Activated CD8-positive, alpha-beta memory T cell treated with anti-CD3 and anti-CD28 coated beads for 4 hours (primary cell): ENCODE measurements around the gene PLAGL1.
"Not testable (repeated sequence)": the region's sequence is repeated elsewhere in the genome, so short reads cannot be mapped to it uniquely, and the experiment has no call there.

Source experiments
- DNase-seq, 2 donors: peaks; one replicate each; pipeline ENCODE4 v3.0.0-alpha.2; 2020; ENCODE audit warnings: low read depth in 2 of 2

PLAGL1 gene, protein sequence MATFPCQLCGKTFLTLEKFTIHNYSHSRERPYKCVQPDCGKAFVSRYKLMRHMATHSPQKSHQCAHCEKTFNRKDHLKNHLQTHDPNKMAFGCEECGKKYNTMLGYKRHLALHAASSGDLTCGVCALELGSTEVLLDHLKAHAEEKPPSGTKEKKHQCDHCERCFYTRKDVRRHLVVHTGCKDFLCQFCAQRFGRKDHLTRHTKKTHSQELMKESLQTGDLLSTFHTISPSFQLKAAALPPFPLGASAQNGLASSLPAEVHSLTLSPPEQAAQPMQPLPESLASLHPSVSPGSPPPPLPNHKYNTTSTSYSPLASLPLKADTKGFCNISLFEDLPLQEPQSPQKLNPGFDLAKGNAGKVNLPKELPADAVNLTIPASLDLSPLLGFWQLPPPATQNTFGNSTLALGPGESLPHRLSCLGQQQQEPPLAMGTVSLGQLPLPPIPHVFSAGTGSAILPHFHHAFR

DNA sequence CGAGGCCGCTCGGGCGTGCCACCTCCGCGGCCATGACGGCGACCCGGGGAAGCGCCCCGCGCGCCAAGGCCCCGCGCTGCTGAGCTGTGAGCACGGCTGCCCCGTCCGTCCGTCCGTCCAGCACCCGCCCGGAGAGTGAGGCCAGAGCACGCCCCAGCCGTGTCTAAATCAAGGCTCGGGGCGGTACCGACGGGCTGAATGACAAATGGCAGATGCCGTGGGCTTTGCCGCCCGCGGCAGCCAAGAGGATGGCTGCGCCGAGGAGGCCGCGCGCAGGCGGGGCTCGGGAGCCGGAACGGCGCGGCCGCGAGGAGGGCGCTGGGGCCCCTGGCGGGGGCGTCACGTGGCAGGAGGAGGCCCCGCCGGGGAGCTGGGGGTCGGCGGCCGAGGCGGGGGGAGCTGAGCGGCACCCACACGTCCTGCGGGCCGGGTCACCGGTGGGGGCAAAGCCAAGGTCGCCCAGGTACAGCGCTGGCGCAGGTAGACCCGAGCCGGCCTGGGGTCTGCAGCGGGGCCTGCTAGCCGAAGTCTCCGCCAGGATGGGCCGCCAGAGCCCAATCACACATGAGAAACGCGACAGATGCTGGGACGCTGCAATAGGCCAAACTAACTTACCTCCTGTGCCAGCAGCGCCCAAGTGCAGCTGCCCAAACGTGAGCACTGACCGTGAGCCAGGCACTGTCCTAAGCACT is at the start of gene PLAGL1:
Gene PLAGL1, minus strand, starts transcription at position 140 of the 692 bp plus-strand sequence. CDS start 60,123 bp downstream, outside the sequence.
- no peak for DNase-seq

DNA sequence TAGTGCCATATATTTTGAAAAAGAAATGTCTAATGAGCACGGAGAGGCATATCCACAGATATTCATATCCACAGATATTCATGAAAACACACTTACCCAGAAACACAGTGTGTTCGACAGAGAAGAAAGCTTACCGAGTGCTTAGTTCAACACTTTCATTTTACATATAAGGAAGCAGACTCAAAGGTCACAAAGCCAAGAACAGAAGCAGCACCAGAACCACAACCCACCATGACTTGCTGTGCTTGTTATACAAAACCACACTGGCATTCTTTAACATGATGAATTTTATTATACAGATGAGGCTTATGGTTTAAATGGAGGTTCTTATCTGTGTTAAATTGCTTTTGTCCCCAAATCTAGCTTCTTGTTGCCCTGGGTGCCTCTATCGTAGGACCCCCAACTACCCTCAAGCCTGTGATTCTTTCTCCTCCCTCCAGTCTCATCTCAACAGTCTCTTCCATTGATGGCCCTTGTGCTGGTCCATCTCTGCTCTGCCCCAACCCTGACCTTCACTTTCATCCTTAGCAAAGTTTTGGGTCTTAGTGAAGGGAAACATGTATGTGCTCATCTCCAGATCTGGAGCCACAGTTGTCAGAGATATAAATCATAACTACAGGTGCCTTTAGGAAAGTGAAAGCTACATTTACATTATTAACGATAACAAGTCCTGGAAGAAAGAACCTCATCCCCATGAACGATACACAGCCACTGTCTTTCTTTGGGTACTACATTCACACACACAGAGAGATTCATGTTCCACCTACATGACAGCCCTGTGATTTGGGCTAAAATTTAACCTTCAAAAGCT is 47.3 kb upstream of the PLAGL1 start:
- peak in 1 of 2 donors; percentile 33 for DNase-seq

DNA sequence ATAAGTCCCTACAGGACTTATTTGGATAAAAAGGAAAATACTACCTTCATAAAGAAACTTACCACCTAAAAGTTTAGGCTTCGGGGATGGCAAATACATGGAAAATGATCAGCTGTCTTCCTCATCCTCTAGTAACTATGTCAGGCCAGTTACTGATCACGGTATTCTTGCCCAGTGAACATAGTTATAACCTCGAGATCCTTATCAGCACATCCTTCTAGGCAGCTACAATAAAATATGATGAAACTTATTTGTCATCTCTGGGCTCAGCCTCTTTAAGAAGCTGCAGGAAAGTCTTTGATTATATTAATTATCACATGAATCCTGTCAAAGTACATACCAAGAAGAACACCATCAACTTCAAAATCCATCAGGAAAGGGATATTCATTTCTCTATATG is 45.5 kb upstream of the PLAGL1 start:
- no peak for DNase-seq

DNA sequence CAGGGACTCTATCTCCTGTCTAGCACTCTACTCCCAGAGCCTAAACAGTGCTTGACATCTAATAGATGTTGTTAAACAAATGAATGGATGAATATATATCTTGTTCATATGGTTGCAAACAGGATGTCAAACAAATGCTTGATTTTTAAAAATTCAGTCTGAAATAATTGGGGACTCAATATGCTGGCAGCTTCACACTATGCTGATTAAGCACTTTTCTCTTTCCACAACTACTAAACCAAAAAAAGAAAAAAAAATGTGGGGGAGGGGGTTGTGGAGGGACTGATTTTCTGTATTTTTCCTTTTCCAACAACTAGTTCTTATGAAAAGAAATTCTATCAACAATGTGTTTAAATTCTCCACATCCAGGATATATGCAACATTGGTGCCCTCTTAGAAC is 44.4 kb upstream of the PLAGL1 start:
- DNase-seq, result no peak

DNA sequence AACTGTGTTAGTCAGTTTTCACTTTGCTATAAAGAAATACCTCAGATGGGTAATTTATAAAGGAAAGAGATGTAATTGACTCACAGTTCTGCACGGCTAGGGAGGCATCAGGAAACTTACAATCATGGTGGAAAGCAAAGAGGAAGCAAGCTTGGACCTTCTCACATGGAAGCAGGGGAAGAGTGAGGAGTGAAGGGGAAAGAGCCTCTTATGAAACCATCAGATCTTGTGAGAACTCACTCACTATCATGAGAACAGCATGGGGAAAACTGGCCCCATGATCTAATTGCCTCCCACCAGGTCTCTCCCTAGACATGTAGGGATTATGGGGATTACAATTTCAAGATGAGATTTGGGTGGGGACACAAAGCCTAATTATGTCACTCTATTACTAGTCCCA is 41.3 kb upstream of the PLAGL1 start:
- no peak for DNase-seq

DNA sequence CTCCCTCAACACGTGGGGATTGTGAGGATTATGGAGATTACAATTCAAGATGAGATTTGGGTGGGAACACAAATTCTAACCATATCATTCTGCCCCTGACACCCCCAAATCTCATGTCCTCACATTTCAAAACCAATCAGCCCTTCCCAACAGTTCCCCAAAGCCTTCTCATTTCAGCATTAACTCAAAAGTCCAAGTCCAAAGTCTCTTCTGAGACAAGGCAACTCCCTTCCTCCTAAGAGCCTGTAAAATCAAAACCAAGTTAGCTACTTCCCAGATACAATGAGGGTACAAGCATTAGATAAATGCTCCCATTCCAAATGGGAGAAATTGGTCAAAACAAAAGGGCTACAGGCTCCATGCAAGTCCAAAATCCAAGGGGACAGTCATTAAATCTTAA is 39.6 kb upstream of the PLAGL1 start:
- DNase-seq, result no peak

DNA sequence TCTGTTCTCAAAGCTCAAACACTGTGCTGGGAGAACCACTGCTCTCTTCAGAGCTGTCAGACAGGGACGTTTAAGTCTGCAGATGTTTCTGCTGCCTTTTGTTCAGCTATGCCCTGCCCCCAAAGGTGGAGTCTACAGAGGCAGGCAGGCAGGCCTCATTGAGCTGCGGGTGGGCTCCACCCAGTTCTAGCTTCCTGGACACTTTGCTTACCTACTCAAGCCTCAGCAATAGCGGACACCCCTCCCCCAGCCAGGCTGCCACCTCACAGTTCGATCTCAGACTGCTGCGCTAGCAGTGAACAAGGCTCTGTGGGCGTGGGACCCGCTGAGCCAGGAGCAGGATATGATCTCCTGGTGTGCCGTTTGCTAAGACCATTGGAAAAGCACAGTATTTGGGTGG is 38.6 kb upstream of the PLAGL1 start:
- DNase-seq, result not testable (repeated sequence)

DNA sequence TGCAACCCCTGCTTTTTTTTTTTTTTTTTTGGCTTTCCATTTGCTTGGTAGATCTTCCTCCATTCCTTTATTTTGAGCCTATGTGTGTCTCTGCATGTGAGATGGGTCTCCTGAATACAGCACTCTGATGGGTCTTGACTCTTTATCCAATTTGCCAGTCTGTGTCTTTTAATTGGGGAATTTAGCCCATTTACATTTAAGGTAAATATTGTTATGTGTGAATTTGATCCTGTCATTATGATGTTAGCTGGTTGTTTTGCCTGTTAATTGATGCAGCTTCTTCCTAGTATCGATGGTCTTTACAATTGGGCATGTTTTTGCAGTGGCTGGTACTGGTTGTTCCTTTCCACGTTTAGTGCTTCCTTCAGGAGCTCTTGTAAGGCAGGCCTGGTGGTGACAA is 36.9 kb upstream of the PLAGL1 start:
- DNase-seq, result not testable (repeated sequence)

DNA sequence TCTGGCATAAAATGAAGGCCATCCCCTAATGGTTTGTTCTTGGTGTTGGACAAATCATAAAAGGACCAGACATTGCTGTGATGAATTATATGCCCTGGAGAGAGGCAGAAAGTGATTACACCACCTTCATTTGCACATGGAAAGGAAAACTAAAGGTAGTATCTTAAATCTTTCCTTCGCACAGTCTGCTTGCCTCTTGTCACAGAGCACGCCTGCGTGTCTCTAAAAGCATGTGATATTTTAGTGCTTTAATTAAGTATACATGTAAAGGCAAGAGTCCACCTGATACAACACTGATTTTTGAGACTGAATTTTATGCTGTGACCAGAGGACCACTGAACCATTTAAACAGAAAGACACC is 28.8 kb upstream of the PLAGL1 start:
- no peak for DNase-seq

DNA sequence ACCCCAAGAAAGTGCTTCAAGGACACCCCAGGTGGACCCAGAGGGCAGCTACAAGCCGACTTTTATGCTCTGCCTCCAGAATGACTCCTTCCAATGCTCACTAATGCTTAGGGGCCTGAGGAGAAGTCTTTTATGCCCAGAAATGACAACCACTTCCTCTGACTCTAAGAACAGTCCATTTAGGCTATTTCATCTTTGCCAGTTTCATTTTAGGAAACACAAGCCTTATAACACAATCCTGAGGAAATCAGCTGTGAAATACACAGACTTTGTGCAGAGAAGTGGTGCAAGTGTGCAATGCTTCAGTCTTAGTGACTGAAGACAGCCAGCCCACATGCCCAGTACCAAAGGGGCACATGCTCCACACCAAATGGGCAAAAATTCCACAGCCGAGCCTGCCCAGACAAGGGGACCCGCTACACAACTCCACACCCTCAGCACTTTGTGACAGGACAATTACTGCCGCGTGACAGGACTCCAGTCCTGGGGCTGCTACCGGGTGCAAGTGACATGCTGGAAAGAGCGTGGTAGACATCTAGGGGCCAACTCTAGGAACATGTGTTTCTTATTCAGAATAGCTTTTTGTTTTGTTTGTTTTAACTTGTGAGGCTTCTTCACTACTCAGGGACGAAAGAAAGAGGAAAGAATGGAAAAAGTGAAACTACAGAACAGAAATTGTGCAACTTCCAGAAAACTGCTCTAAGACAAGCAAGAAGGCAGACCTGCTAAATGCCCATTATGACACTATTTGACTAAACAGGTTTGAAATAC is 28.2 kb upstream of the PLAGL1 start:
- DNase-seq, result no peak

DNA sequence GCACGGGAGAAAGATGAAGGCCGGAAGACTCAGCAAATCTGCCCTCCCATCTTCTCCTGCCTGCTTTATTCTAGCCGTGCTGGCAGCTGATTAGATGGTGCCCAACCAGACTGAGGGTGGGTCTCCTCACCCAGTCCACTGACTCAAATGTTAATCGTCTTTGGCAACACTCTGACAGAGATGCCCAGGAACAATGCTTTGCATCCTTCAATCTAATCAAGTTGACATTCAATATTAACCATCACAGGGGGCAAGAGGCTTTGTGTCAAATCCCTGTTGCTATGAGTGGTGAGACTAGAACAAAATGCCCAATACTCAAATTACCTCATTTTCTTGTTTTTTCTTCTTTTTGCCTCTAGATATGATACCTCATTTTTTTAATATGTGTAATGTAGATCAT is 27.4 kb upstream of the PLAGL1 start:
- no peak for DNase-seq

DNA sequence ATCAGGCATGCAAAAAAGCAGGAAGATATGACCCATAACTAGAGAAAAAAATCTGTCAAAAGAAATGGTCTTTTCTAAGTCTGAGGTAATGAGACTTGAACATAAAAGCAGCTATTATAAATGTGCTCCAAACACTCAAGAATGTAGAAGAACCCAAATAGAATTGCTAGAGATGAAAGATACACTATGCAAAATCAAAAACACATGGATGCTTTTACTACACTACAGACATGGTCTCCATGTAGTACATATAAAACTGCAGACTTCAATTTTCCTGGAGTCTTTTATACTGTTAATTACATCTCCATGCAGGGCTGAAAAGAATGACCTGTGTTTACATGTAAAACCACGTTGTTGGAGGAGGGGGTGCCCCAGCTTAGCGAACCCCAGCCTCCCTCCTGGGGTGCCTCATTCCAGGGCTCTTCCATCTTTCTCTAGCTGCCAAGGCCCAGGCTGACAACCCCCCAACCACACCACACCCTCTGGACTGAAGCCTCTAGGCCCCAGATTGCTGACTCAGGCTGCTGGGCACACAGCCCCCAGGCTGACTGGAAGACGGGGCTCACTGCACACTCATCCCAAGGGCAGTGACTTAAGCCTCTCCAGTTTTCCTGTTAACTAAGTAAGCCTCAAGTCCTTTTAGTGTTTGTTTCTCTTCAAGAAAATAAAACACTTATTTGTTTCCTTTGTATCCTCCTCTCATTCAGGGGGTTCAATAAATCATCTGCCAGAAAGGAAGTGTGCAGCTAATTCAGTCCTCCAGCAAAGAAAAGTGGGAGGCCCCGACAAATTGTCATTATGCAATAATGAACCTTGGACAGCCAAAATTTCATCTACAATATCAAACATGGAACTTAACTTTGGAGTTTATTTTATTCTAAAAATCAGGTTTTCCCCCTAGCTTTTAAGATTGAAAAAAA is 26.0 kb upstream of the PLAGL1 start:
- no peak for DNase-seq

DNA sequence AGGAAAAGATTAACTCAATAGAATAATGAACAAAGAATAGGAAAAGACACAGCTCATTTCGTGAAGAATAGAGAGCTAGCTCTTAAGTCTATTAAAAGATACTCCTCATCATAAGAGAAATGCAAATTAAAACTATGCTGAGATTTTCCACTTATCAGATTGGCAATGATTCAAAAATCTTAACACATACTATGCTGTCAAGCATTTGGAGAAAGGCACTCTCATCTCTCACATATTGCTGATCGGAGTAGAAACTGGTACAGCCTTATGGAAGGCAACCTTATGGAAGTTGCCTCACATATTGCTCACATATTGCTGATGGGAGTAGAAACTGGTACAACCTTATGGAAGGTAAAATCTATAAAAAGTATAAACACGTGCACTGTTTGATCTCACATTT is 21.4 kb upstream of the PLAGL1 start:
- DNase-seq, result no peak

DNA sequence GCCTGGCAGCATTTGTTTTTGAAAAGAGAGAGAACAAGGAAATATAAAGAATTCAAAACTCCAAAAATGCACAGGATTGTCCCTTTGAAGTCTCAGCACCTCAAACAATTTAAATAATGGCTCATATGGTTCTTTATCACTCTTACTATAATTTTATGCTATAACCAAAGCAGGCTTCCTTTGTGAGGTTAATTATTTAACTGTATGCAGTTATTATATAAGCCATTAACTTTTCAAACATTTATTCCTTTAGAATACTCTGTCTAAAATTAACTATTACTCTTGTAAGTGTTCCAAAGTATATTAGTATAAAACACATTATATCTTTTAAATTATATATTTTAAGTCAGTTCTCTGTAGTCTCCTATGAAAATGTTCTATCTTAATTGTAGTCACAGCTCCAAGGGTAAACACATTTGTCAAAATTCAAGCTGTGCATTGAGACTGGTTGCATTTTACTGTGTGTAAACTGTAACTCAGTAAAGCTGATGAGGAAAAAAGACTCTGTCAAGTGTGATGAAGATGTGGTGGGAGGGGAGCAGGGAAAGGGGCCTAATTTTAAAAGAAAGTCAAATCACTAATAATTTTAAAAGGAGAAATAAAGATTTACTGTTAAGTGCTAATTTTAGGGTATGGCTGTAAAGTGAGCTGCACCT is 20.0 kb upstream of the PLAGL1 start:
- no peak for DNase-seq

DNA sequence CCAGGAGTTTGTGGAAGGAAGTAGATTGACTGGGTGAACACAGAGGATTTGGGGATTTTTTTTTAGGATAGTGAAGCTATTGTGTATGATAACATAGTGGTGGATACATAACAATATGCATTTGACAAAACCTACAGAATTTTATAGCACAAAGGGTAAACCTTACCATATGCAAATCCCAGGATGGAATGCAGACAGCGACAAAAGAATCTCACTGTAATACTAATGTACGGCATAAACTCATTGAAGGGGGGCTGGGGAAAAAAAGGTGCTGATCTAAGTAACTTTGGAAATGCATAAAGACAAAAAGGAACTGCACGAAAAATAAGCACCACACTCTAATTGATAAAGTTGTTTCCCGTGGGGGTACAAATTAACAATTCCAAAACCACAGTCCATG is 15.2 kb upstream of the PLAGL1 start:
- no peak for DNase-seq

DNA sequence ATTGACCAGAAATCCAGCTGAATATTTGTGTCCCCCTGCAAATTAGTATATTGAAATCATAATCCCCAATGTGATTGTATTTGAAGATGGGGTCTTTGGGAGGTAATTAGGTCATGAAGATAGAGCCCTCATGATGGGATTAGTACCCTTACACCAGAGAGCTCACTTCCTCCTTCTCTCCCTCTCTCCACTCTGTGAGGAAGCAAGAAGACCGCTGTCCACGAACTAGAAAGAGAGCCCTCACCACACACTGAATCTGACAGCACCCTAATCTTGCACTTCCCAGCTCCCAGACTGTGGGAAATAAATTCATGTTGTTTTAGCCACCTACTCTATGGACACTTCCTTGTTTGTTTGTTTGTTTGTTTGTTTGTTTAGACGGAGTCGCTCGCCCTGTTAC is 11.9 kb upstream of the PLAGL1 start:
- DNase-seq, result no peak

DNA sequence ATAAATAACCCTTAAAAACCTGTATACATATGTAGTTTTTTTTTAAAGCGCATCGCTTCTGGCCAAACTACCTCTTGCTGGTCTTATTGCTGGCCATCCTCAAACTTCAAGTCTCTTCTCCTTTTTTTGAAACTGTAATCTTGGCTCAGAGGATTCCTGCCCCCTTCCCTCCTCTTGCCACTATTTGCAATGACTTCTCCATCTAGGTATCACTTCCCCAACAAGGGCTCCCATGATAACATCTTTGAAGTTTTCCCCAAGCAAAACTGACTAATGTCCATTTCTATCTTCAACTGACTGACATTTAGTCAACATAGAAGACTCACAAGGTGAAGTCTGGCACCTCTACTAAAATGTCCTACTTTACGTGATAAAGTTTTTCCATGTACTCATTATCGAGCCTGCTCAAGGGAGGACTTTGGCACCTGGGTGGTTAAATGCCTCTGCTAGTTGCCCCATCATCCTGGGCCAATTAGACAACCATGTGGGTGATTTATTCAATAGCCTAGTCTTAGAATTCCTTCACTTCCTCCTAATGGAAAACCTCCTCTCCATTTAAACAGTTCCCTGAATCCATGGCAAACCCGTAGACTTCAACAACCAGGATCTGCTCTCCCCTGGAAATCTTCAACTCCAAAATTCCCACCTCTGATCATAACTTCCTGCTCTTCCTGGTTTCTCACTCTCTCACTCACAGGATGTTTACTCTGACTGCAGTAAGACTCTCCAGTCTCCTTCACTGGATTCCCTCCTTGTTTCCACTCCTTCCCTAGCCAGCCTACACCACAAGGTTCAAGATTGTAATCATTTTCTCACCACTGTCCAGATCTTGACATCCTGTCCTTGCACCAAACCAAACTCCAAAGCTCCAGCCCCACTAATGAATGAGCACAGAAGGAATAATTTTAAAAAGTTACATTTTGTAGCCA is 9.4 kb upstream of the PLAGL1 start:
- DNase-seq, result no peak

DNA sequence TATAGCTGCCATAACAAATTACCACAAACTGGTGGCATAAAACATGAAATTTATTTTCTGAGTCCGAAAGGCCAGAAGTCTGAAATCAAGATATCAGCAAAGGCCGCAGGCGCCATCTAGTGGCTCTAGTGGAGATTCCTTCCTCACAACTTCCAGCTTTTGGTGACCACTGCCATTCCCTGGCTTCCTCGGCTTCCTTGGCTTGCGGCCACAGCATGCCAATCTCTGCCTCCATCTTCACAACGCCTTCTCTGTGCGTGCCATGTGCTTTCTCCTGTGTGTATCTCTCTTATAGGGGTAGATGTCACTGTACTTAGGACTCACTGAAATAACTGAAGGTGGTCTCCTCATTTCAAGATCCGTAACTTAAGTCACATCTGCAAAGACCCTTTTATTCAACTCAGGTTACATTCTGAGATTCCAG is 5.4 kb upstream of the PLAGL1 start:
- DNase-seq, result peak; percentile 24 to 29

DNA sequence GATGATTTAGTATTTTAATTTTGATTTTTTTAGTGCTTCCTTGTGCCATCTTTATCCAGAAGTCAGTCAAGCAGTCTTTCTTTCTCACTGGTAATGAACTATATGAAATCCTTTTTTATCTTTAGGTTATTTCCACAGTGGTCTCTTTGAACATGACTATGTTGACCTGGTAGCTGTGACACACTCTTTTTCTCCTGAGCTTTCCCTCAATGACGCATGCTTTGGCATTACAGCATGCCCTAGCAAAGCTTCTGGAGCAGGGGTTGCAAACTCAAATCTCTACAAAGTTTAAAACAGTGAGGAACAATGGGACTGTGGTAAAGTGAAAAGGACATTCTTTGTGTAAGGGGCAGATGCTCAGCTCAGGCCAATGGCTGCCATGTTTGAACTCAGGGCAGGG is 4.5 kb upstream of the PLAGL1 start:
- DNase-seq, result no peak
